Left ventricle myocardium inferior (tissue), 1 donor: Measurements from ENCODE around the gene TMED3. TPM values are rescaled to one million over a fixed set of nuclear protein-coding genes. Genes with fewer than 3 reads are reported as not detected.

ENCODE experiments used
- DNase-seq: peaks from one replicate; pipeline ENCODE4 v3.0.0-alpha.2; 2020
- H3K27ac ChIP-seq: fragments of 200-600 bp; replicated peaks from 2 replicates; pipeline ENCODE4 v1.8.0; 2021
- H3K27me3 ChIP-seq: fragments of 200-600 bp; 2 replicates; pipeline ENCODE4 v1.8.0; 2021; ENCODE audit warnings: low read depth
- H3K36me3 ChIP-seq: fragments of 200-600 bp; 2 replicates; pipeline ENCODE4 v1.8.0; 2021
- H3K4me1 ChIP-seq: fragments of 200-600 bp; 2 replicates; pipeline ENCODE4 v1.8.0; 2021
- H3K4me3 ChIP-seq: fragments of 200-600 bp; 2 replicates; pipeline ENCODE4 v1.8.0; 2021; ENCODE audit warnings: mild to moderate bottlenecking, moderate library complexity
- H3K9me3 ChIP-seq: fragments of 200-600 bp; replicated peaks from 2 replicates; pipeline ENCODE4 v1.8.0; 2021
- intact Hi-C: fragments of 100-400 bp; cut with micrococcal nuclease; formaldehyde crosslinking; loops from one replicate; pipeline ENCODE4 v1.11.0; 2022
- long read RNA-seq: library from polyadenylated mRNA; unstranded; transcript quantifications from one replicate; pipeline ENCODE4 v2.0.0, GENCODE V29; 2021
- total RNA-seq: library from RNA; stranded (reverse); fragmentation: NEBNext Ultra II Directional; extraction: Animal tissue kit (Norgen Biotek cat#: 25700); gene quantifications from one replicate; pipeline ENCODE4 v1.2.1, GENCODE V29; 2021
- TF ChIP-seq, protein P1 (sequence below): fragments of 200-600 bp; IDR thresholded peaks from 2 replicates; pipeline ENCODE4 v1.8.0; 2021; ENCODE audit warnings: antibody characterized with exemption, mild to moderate bottlenecking, borderline replicate concordance
- donor health status: DM: no; HTN: yes; CAD: no; lungs with severe emphysema.

The TMED3 gene
- 22.8 TPM for total RNA-seq
- long read RNA-seq, transcript TMED3-201 (3 exons, 1,475 nt), result major isoform, 57 of 60 reads
- long read RNA-seq, partial matches to known transcripts, result 3 of 60 reads
- long read RNA-seq, other reads (novel, unspliced or antisense), result 0 of 60 reads

DNA sequence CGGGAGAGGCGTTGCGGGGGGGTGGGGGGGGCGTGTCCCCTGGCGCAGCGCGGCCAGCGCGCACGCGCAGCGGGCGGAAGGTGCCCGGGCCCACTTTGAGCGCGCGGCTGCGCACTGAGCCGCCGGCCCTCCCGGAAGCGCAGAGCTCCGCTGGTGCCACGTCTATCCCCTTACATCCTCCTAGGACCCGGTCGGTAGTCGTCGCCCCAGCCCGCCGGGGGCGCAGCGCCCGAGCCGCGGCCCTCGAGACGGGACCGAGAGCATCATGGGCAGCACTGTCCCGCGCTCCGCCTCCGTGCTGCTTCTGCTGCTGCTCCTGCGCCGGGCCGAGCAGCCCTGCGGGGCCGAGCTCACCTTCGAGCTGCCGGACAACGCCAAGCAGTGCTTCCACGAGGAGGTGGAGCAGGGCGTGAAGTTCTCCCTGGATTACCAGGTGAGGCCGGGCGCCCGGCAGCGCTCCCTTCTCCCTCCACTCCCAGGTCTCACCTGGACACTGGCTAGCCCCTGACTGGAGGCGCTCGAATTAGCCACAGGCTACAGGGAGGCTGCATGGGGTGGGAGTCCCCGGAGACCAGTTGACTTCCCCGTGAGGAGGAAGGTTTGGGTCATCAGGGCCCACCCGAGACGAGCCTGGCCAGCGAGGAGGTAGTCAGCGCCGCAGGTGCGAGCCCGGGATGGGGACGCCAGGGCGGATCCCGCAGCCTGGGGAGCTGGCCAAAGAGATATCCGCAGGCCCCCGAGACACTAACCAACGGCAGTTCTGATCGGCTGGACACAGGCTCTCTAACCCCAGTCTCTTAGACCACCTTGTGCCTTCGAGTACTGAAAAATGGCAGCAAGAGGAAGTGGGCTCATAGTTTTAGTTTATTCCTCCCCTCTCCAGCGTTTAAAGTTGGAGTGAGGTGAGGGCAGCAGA is at the start of gene TMED3:
Gene TMED3 (plus strand): TSS at position 128 of the 916 bp plus-strand sequence. CDS start 138 bp downstream, at position 266.
- Histone ChIP-seq H3K4me1 (peaks cover 21% of the 10 kb centered on the region), H3K27ac (no peak within 1 kb of the TSS), H3K27me3 (peaks cover 43% of the 10 kb centered on the region), H3K4me3 (peak within 1 kb of the TSS; percentile 88), H3K9me3 (no peaks in the 10 kb centered on the region), H3K36me3 (peaks cover 22% of the 10 kb centered on the region)
- peak; percentile 66 for DNase-seq
- TF ChIP-seq, protein P1, sequence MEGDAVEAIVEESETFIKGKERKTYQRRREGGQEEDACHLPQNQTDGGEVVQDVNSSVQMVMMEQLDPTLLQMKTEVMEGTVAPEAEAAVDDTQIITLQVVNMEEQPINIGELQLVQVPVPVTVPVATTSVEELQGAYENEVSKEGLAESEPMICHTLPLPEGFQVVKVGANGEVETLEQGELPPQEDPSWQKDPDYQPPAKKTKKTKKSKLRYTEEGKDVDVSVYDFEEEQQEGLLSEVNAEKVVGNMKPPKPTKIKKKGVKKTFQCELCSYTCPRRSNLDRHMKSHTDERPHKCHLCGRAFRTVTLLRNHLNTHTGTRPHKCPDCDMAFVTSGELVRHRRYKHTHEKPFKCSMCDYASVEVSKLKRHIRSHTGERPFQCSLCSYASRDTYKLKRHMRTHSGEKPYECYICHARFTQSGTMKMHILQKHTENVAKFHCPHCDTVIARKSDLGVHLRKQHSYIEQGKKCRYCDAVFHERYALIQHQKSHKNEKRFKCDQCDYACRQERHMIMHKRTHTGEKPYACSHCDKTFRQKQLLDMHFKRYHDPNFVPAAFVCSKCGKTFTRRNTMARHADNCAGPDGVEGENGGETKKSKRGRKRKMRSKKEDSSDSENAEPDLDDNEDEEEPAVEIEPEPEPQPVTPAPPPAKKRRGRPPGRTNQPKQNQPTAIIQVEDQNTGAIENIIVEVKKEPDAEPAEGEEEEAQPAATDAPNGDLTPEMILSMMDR, result peak; percentile 16
- intact Hi-C loops, result no loop called here

DNA sequence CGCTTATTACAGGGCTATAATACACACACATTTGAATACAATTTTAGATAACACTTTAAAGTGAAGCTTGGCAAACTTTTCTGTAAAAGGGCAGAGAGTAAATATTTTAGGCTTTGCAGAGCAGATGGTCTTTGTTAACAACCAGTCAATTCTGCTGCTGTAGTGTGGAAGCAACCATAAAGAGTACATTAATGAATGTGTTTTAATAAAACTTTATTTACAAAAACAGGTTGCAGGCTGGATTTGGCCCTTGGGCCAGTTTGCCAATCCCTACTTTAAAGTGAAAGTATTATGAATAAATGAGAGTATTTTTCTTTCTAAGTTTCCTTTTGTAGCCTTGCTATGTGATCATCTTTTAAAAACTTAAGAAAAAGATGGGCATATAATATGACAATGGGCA is 49.1 kb upstream of the TMED3 start:
- Histone ChIP-seq H3K4me3 (no peak overlapping the region), H3K27me3 (no peaks in the 10 kb centered on the region), H3K4me1 (peaks cover 14% of the 10 kb centered on the region), H3K36me3 (no peaks in the 10 kb centered on the region), H3K9me3 (no peaks in the 10 kb centered on the region), H3K27ac (no peak overlapping the region)
- TF ChIP-seq, protein P1, result no peak
- no peak for DNase-seq
- intact Hi-C loops, result no loop called here

DNA sequence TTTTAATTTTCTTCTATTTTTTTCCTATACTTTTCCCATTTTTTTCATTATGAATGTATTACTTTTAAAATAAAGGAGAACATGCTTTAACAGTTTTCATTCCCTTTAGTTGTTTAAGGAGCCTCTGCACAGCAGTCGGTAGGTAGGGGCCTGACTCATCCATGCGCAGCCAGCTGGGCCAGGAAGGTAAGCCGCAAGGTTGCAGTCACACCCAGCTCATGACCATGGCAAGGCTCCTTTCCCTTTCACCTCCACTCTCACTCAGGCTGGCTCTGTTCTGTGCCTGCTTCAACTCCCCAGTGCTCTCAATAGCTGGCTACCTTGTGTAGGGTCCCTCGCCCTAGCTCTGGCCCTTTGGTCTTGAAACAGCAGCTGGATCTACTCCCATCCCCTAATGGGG is 45.7 kb upstream of the TMED3 start:
- Histone ChIP-seq H3K36me3 (no peaks in the 10 kb centered on the region), H3K27me3 (peaks cover 3% of the 10 kb centered on the region), H3K27ac (peak overlapping the region; percentile 51), H3K9me3 (no peaks in the 10 kb centered on the region), H3K4me3 (no peak overlapping the region), H3K4me1 (peaks cover 18% of the 10 kb centered on the region)
- DNase-seq, result no peak
- TF ChIP-seq, protein P1, result no peak
- intact Hi-C loops, result no loop called here

DNA sequence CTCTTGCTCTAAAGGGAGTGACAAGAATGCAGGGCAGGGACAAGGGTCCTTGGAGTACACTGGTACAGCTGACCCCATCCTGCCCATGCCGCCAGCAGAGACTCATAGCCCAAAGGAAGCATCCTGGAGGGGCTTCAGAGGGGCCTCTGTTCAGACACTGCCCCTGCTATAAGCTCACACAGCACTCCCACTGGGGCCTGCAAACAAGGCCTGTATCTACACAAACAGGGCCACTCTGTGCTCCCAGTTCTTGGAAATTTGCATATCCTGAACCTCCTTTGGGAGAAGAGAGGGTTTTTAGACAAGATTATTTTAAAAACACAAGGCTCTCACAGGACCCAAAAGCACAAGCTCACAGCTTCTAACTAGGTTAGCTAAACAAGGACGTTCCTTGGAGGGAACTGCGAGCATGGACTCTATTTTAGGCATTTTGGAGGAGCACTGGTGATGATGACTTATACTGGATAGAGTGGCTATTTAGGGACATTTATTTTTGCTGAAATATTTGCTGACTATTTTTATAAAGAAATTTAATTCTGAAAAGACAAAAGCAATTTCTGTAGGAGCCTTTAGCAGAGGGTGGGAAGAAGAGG is 44.8 kb upstream of the TMED3 start:
- no peak overlapping the region for H3K4me3 ChIP-seq
- peaks cover 18% of the 10 kb centered on the region for H3K4me1 ChIP-seq
- no peak for DNase-seq
- H3K36me3 ChIP-seq, result no peaks in the 10 kb centered on the region
- peak overlapping the region; percentile 51 for H3K27ac ChIP-seq
- intact Hi-C loops, result no loop called here
- TF ChIP-seq, protein P1, result no peak
- H3K9me3 ChIP-seq, result no peaks in the 10 kb centered on the region
- H3K27me3 ChIP-seq, result peaks cover 3% of the 10 kb centered on the region

DNA sequence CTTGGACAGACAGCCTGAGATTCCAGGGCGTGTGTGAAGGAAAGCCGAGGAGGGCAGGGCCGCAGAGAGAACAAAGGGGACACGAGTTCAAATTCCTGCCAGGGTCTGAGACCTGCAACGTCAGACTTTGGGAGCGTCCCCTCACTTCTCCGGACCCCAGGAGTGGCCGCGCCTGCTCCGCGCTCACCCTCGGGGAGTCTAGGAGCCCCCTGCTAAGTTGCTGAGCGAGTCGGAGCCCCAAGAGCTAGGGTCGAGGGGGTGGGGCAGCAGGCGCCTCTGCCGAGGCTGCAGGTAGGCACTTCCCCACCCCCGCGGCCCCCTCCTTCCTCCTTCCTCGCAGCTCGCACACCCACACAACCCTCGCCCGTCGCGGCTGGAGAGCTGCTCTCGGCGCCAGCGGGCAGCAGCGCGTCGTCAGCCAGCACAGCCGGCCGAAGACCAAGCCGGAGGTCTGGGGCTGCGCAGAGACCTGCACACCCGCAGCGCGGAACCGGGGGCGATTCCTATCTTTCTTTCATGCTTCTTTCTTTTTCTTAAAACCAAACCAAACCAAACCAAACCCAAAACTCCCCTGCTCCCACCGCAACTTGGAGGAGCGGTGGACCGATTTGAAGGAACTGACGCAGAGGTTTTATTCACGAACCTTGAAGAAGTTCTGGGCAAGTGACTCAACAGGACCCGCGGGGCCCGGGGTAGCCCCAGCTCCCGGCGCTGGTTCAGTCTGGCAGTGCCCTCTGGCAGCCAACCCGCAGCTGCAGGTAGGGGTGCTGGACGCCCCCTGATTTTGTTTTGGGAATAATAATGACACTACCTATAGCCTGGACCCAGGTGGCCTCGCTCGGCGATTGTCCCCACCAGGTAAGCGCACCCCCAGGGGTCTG is 28.3 kb upstream of the TMED3 start, which contains the start of gene ANKRD34C:
Gene ANKRD34C (plus strand): TSS at position 352 of the 881 bp plus-strand sequence. CDS start 10,563 bp downstream, outside the sequence.
- TF ChIP-seq, protein P1, result no peak
- H3K27me3 ChIP-seq, result peaks cover 79% of the 10 kb centered on the region

More for the DNA sequence above, 28.3 kb upstream of the TMED3 start, which contains the start of gene ANKRD34C:
- no peaks in the 10 kb centered on the region for H3K9me3 ChIP-seq
- no peaks in the 10 kb centered on the region for H3K36me3 ChIP-seq
- no peak for DNase-seq
- H3K4me3 ChIP-seq, result no peak within 1 kb of the TSS
- no peaks in the 10 kb centered on the region for H3K4me1 ChIP-seq
- intact Hi-C loops, result no loop called here
- H3K27ac ChIP-seq, result no peak within 1 kb of the TSS
